BLaER1 treated with 17β-estradiol and CSF1 and Interleukin-3, amounts not matched to agents 10 nM and 100 nM (cell line): ENCODE results near the gene GARNL3.

Source experiments
- H3K27ac ChIP-seq, 11 experiments: shearing (Covaris generic); formaldehyde crosslinking; 2 replicates each; pipeline ENCODE4 v1.8.1; 2022
- H3K27me3 ChIP-seq, 11 experiments: shearing (Covaris generic); formaldehyde crosslinking; 2 replicates each; pipeline ENCODE4 v1.8.1; 2022
- H3K36me3 ChIP-seq, 11 experiments: shearing (Covaris generic); formaldehyde crosslinking; 2 replicates each; pipeline ENCODE4 v1.8.1; 2022
- H3K4me1 ChIP-seq, 10 experiments: shearing (Covaris generic); formaldehyde crosslinking; 2 replicates each; pipeline ENCODE4 v1.8.1; 2022
- H3K4me2 ChIP-seq, 11 experiments: shearing (Covaris generic); formaldehyde crosslinking; 2 replicates each; pipeline ENCODE4 v1.8.1; 2022
- H3K4me3 ChIP-seq, 10 experiments: shearing (Covaris generic); formaldehyde crosslinking; 2 replicates each; pipeline ENCODE4 v1.8.1; 2022
- H3K9ac ChIP-seq, 11 experiments: shearing (Covaris generic); formaldehyde crosslinking; 2 replicates each; pipeline ENCODE4 v1.8.1; 2022
- H3K9me3 ChIP-seq, 11 experiments: shearing (Covaris generic); formaldehyde crosslinking; replicated peaks in 1 of 11; 2 replicates each; pipeline ENCODE4 v1.8.1; 2022
- H4K20me1 ChIP-seq, 11 experiments: shearing (Covaris generic); formaldehyde crosslinking; 2 replicates each; pipeline ENCODE4 v1.8.1; 2022
- Cebpa-rat ChIP-seq, 11 experiments: shearing (Covaris generic); IDR thresholded peaks; 2 replicates each; pipeline ENCODE4 v1.8.1; 2022

Gene GARNL3

DNA sequence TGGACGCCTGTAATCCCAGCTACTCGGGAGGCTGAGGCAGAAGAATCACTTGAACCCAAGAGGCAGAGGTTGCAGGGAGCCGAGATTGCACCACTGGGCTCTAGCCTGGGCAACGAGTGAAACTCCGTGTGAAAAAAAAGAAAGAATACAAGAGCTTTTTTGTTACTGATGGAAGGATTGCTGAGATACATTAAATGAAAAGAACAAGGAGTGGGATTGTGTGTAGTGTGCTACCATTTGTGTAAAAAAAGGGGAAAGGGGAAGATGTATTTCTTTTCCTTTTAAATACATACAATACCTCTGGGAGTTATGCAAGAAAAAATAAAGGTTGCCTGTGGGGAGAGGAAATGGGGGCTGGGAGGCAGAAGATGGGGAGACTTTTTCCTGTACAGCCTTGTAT, 14.7 kb upstream of the GARNL3 start:
- no peaks in the 10 kb centered on the region for H3K36me3 ChIP-seq
- H3K9me3 ChIP-seq, result no peaks in the 10 kb centered on the region
- H3K4me2 ChIP-seq, result peak overlapping the region in 9 of 11 experiments; percentile 33 to 66 (median 58); a peak in 18 of 22 replicates

GRCh38 chr9:127250896-127251391, 13.6 kb upstream of the GARNL3 start:
- no peak for TF ChIP-seq Cebpa-rat (IDR thresholded peaks at IDR 0.05)
- Histone ChIP-seq H3K9me3 (no peaks in the 10 kb centered on the region), H3K4me3 (no peak overlapping the region), H3K9ac (no peak overlapping the region), H3K27me3 (no peaks in the 10 kb centered on the region), H3K4me1 (peaks cover 6 to 17% (median 10%) of the 10 kb centered on the region in 10 experiments; a peak in 18 of 20 replicates), H3K27ac (no peak overlapping the region), H3K4me2 (peak overlapping the region in 1 of 11 experiments; percentile 41; a peak in 1 of 22 replicates), H4K20me1 (no peaks in the 10 kb centered on the region), H3K36me3 (no peaks in the 10 kb centered on the region)

More for the DNA sequence above, 14.7 kb upstream of the GARNL3 start:
- Histone ChIP-seq H3K4me3 (no peak overlapping the region), H3K27me3 (no peaks in the 10 kb centered on the region), H4K20me1 (no peaks in the 10 kb centered on the region), H3K9ac (no peak overlapping the region), H3K4me1 (peaks cover 9 to 23% (median 15%) of the 10 kb centered on the region in 10 experiments; a peak in 19 of 20 replicates), H3K27ac (no peak overlapping the region)
- no peak for TF ChIP-seq Cebpa-rat (IDR thresholded peaks at IDR 0.05)

- no peak overlapping the region for H3K9ac ChIP-seq
- peaks cover 6 to 17% (median 10%) of the 10 kb centered on the region in 10 experiments; a peak in 18 of 20 replicates for H3K4me1 ChIP-seq
- no peak overlapping the region for H3K4me3 ChIP-seq
- H3K27ac ChIP-seq, result no peak overlapping the region
- H3K27me3 ChIP-seq, result no peaks in the 10 kb centered on the region
- H3K4me2 ChIP-seq, result no peak overlapping the region
- no peaks in the 10 kb centered on the region for H3K9me3 ChIP-seq
- TF ChIP-seq Cebpa-rat (IDR thresholded peaks at IDR 0.05), result no peak
- no peaks in the 10 kb centered on the region for H3K36me3 ChIP-seq
- no peaks in the 10 kb centered on the region for H4K20me1 ChIP-seq
These were observed 11.9 kb upstream of the GARNL3 start for GRCh38 chr9:127252410-127253318.

DNA sequence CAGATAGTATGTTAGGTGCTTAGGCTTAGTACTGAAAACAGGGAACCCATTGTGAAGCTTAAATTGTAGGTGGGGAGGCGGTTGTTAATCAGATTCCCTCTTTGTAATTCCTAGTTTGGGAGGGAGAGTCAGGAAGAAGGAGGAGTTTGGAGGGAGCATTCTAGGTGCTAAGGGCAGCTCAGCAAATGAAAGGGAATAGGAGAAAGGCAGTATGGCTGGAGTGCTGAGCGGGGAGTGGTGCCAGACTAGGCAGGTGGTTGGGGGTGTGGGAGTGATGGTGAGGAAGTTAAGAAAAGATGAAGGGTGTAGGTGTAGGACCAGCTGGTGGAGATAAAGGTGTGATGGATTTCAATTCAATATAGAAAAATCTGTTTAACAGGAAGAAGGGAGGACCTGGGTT, 11.1 kb upstream of the GARNL3 start:
- Histone ChIP-seq H3K9ac (no peak overlapping the region), H3K9me3 (no peaks in the 10 kb centered on the region), H3K36me3 (no peaks in the 10 kb centered on the region), H3K27me3 (no peaks in the 10 kb centered on the region), H3K27ac (no peak overlapping the region), H4K20me1 (no peaks in the 10 kb centered on the region), H3K4me2 (no peak overlapping the region), H3K4me3 (no peak overlapping the region), H3K4me1 (peaks cover 0 to 17% (median 9%) of the 10 kb centered on the region in 10 experiments; a peak in 18 of 20 replicates)
- TF ChIP-seq Cebpa-rat (IDR thresholded peaks at IDR 0.05), result no peak

DNA sequence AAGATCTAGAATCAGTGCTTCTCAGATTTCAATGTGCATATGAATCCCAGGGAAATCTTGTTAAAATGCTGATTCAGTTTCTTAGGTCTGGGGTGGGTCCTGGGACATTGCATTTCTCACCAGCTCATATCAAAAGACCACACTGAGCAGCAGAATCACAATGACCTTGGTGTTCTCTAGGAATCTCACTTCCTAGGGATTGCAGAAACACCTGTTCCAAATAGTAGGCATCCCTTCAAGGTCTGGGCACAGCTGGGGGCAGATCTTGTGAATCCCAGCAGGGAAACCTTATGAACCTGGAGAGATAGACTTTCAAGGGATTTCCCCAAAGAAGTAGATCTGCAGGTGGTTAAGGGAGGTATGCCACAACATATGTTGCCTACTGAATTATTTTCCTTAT, 8.9 kb upstream of the GARNL3 start:
- Histone ChIP-seq H3K9ac (no peak overlapping the region), H4K20me1 (no peaks in the 10 kb centered on the region), H3K27me3 (no peaks in the 10 kb centered on the region), H3K4me1 (peaks cover 0 to 3% (median 0%) of the 10 kb centered on the region in 10 experiments; a peak in 4 of 20 replicates), H3K4me3 (no peak overlapping the region), H3K27ac (no peak overlapping the region), H3K4me2 (no peak overlapping the region), H3K36me3 (no peaks in the 10 kb centered on the region), H3K9me3 (no peaks in the 10 kb centered on the region)
- no peak for TF ChIP-seq Cebpa-rat (IDR thresholded peaks at IDR 0.05)

- H3K9me3 ChIP-seq, result no peaks in the 10 kb centered on the region
- no peak overlapping the region for H3K4me2 ChIP-seq
- H3K27me3 ChIP-seq, result no peaks in the 10 kb centered on the region
- no peak overlapping the region for H3K27ac ChIP-seq
- H3K36me3 ChIP-seq, result no peaks in the 10 kb centered on the region
- H3K4me1 ChIP-seq, result no peaks in the 10 kb centered on the region
- H3K9ac ChIP-seq, result no peak overlapping the region
- H3K4me3 ChIP-seq, result no peak overlapping the region
- TF ChIP-seq Cebpa-rat (IDR thresholded peaks at IDR 0.05), result no peak
- H4K20me1 ChIP-seq, result no peaks in the 10 kb centered on the region
These were observed 8.2 kb upstream of the GARNL3 start for GRCh38 chr9:127256324-127256723.

- Histone ChIP-seq H3K4me3 (no peak overlapping the region), H3K4me1 (no peaks in the 10 kb centered on the region)
- no peak for TF ChIP-seq Cebpa-rat (IDR thresholded peaks at IDR 0.05)
These were observed 5.7 kb upstream of the GARNL3 start for GRCh38 chr9:127258606-127259471.

GRCh38 chr9:127262602-127263001, 2.0 kb upstream of the GARNL3 start:
- H3K9ac ChIP-seq, result no peak overlapping the region
- peaks cover 0 to 3% (median 0%) of the 10 kb centered on the region in 11 experiments; a peak in 1 of 22 replicates for H4K20me1 ChIP-seq
- no peak overlapping the region for H3K4me2 ChIP-seq
- no peak overlapping the region for H3K27ac ChIP-seq
- H3K36me3 ChIP-seq, result no peaks in the 10 kb centered on the region; a peak in 1 of 22 replicates
- no peaks in the 10 kb centered on the region for H3K4me1 ChIP-seq
- TF ChIP-seq Cebpa-rat (IDR thresholded peaks at IDR 0.05), result no peak
- H3K9me3 ChIP-seq, result no peaks in the 10 kb centered on the region
- H3K4me3 ChIP-seq, result no peak overlapping the region
- H3K27me3 ChIP-seq, result no peaks in the 10 kb centered on the region

More at GRCh38 chr9:127258606-127259471, 5.7 kb upstream of the GARNL3 start:
- Histone ChIP-seq H3K9ac (no peak overlapping the region), H3K4me2 (no peak overlapping the region), H3K36me3 (no peaks in the 10 kb centered on the region), H3K27me3 (no peaks in the 10 kb centered on the region), H3K9me3 (no peaks in the 10 kb centered on the region), H3K27ac (no peak overlapping the region), H4K20me1 (no peaks in the 10 kb centered on the region)

GRCh38 chr9:127263237-127263636, 1.3 kb upstream of the GARNL3 start:
- Histone ChIP-seq H3K9ac (no peak overlapping the region), H3K4me2 (no peak overlapping the region)

More at GRCh38 chr9:127263237-127263636, 1.3 kb upstream of the GARNL3 start:
- no peaks in the 10 kb centered on the region for H3K9me3 ChIP-seq
- H3K27ac ChIP-seq, result no peak overlapping the region
- peaks cover 0 to 3% (median 0%) of the 10 kb centered on the region in 11 experiments; a peak in 1 of 22 replicates for H4K20me1 ChIP-seq
- TF ChIP-seq Cebpa-rat (IDR thresholded peaks at IDR 0.05), result no peak
- no peaks in the 10 kb centered on the region; a peak in 1 of 22 replicates for H3K36me3 ChIP-seq
- no peaks in the 10 kb centered on the region for H3K4me1 ChIP-seq
- H3K4me3 ChIP-seq, result no peak overlapping the region
- H3K27me3 ChIP-seq, result no peaks in the 10 kb centered on the region
